SU-DHL-6 (cell line): Measurements from ENCODE around the gene ERC1.

Experiments used
- H2AFZ ChIP-seq: fragments of 200-600 bp; sonication (generic); 2 replicates; pipeline ENCODE4 v1.6.1; 2014; ENCODE audit warnings: low read depth, mild to moderate bottlenecking, moderate library complexity, mixed read lengths, antibody characterized with exemption, low read length; ENCODE audit not compliant: severe bottlenecking
- H3F3A ChIP-seq: fragments of 200-600 bp; shearing (Covaris generic); 2 replicates; pipeline ENCODE4 v1.6.0; 2016; ENCODE audit warnings: antibody characterized with exemption, mild to moderate bottlenecking; ENCODE audit not compliant: insufficient read depth
- H3K27ac ChIP-seq: fragments of 200-600 bp; sonication (generic); 2 replicates; pipeline ENCODE4 v1.5.1; 2016; ENCODE audit warnings: low read depth, mild to moderate bottlenecking, low read length, moderate library complexity, mixed read lengths
- H3K27me3 ChIP-seq: fragments of 200-600 bp; sonication (generic), shearing (Covaris generic); 2 replicates; pipeline ENCODE4 v1.6.0; 2014; ENCODE audit warnings: mild to moderate bottlenecking, low read length
- H3K36me3 ChIP-seq: fragments of 200-600 bp; sonication (generic); 2 replicates; pipeline ENCODE4 v1.6.1; 2014; ENCODE audit warnings: mild to moderate bottlenecking, low read length, mixed read lengths
- H3K4me2 ChIP-seq: fragments of 300-600, 200-600 bp; shearing (Covaris generic), sonication (generic); 2 replicates; pipeline ENCODE4 v1.6.0; 2014; ENCODE audit warnings: low read length, low read depth, mild to moderate bottlenecking; ENCODE audit not compliant: poor library complexity, severe bottlenecking
- H3K4me3 ChIP-seq: fragments of 200-600 bp; sonication (generic); 2 replicates; pipeline ENCODE4 v1.5.1; 2014; ENCODE audit warnings: antibody characterized with exemption, low read length, mild to moderate bottlenecking, mixed read lengths; ENCODE audit not compliant: insufficient read depth, poor library complexity, severe bottlenecking
- H3K79me2 ChIP-seq: fragments of 200-600 bp; sonication (generic); 2 replicates; pipeline ENCODE4 v1.6.1; 2014; ENCODE audit warnings: mild to moderate bottlenecking, low read length, moderate library complexity; ENCODE audit not compliant: insufficient read depth
- H3K9ac ChIP-seq: fragments of 200-600 bp; sonication (generic); 2 replicates; pipeline ENCODE4 v1.7.0; 2014; ENCODE audit warnings: mild to moderate bottlenecking, low read length
- H3K9me2 ChIP-seq: fragments of 200-600 bp; sonication (generic); replicated peaks from 2 replicates; pipeline ENCODE4 v1.6.1; 2014; ENCODE audit warnings: low read length; ENCODE audit not compliant: insufficient read depth
- H3K9me3 ChIP-seq: fragments of 200-600 bp; sonication (generic); 2 replicates; pipeline ENCODE4 v1.6.1; 2014; ENCODE audit warnings: low read length, mixed read lengths; ENCODE audit not compliant: insufficient read depth
- H4K20me1 ChIP-seq: fragments of 200-600 bp; sonication (generic); 2 replicates; pipeline ENCODE4 v1.6.1; 2014; ENCODE audit warnings: low read depth, mild to moderate bottlenecking, antibody characterized with exemption, low read length, moderate library complexity, mixed read lengths
- EZH2phosphoT487 ChIP-seq: fragments of 200-600 bp; sonication (generic), shearing (Covaris generic); conservative IDR thresholded peaks from 2 replicates; pipeline ENCODE4 v1.6.1; 2018; ENCODE audit warnings: mild to moderate bottlenecking, antibody characterized with exemption, low read length, moderate library complexity, mixed read lengths
- TF ChIP-seq, protein P1 (sequence below): fragments of 200-600 bp; sonication (generic); IDR thresholded peaks from one replicate; pipeline ENCODE4 v1.5.1; 2017; ENCODE audit warnings: antibody characterized with exemption, mild to moderate bottlenecking, low read length, moderate library complexity; ENCODE audit not compliant: insufficient read depth, poor library complexity, severe bottlenecking

ERC1 gene

DNA sequence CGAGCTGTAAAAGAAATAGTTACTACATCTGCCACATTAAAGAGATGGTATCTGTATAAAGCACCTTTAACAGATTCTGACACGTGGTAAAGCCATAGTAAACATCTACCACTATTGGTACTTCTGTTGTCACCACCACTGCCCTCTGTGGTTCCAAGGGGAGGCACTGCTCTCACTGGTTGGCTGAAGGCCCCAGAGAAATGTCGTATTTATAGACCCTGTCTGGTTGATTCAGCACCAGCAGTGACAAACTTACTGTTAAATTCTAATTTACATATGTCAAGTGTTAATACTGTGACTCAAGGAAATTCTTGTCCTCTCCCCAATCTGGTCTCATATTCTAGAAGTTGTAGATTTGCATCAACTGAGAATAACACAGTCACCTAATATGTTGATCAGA lies 281.1 kb downstream of the ERC1 start:
- Histone ChIP-seq H3K79me2 (no peaks in the 10 kb centered on the region), H3K4me3 (no peak overlapping the region), H3K27me3 (no peaks in the 10 kb centered on the region), H3F3A (no peaks in the 10 kb centered on the region), H3K9me2 (no peaks in the 10 kb centered on the region), H3K9ac (no peak overlapping the region), H2AFZ (no peak overlapping the region), H3K9me3 (no peaks in the 10 kb centered on the region), H4K20me1 (no peaks in the 10 kb centered on the region), H3K27ac (no peak overlapping the region), H3K4me2 (no peak overlapping the region), H3K36me3 (no peaks in the 10 kb centered on the region)
- TF ChIP-seq, protein P1, sequence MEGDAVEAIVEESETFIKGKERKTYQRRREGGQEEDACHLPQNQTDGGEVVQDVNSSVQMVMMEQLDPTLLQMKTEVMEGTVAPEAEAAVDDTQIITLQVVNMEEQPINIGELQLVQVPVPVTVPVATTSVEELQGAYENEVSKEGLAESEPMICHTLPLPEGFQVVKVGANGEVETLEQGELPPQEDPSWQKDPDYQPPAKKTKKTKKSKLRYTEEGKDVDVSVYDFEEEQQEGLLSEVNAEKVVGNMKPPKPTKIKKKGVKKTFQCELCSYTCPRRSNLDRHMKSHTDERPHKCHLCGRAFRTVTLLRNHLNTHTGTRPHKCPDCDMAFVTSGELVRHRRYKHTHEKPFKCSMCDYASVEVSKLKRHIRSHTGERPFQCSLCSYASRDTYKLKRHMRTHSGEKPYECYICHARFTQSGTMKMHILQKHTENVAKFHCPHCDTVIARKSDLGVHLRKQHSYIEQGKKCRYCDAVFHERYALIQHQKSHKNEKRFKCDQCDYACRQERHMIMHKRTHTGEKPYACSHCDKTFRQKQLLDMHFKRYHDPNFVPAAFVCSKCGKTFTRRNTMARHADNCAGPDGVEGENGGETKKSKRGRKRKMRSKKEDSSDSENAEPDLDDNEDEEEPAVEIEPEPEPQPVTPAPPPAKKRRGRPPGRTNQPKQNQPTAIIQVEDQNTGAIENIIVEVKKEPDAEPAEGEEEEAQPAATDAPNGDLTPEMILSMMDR, result no peak
- TF ChIP-seq EZH2phosphoT487, result no peak

- Histone ChIP-seq H3K4me3 (no peak overlapping the region), H3K9me2 (no peaks in the 10 kb centered on the region), H3K9ac (no peak overlapping the region), H3K79me2 (no peaks in the 10 kb centered on the region), H3K9me3 (no peaks in the 10 kb centered on the region), H3K36me3 (no peaks in the 10 kb centered on the region), H4K20me1 (no peaks in the 10 kb centered on the region), H3F3A (no peaks in the 10 kb centered on the region), H3K27me3 (no peaks in the 10 kb centered on the region), H2AFZ (no peak overlapping the region), H3K27ac (no peak overlapping the region), H3K4me2 (no peak overlapping the region)
- TF ChIP-seq, protein P1, result no peak
- TF ChIP-seq EZH2phosphoT487, result no peak
These were observed 282.0 kb downstream of the ERC1 start for GRCh38 chr12:1273051-1273450.

GRCh38 chr12:1277905-1278304 lies 286.9 kb downstream of the ERC1 start:
- no peak overlapping the region for H3K9ac ChIP-seq
- H4K20me1 ChIP-seq, result no peaks in the 10 kb centered on the region
- H3F3A ChIP-seq, result no peaks in the 10 kb centered on the region
- no peak overlapping the region for H3K4me3 ChIP-seq
- H3K79me2 ChIP-seq, result no peaks in the 10 kb centered on the region
- no peaks in the 10 kb centered on the region for H3K36me3 ChIP-seq
- no peaks in the 10 kb centered on the region for H3K27me3 ChIP-seq
- no peak overlapping the region for H2AFZ ChIP-seq
- no peak overlapping the region for H3K27ac ChIP-seq
- H3K4me2 ChIP-seq, result no peak overlapping the region
- TF ChIP-seq, protein P1, result no peak
- TF ChIP-seq EZH2phosphoT487, result no peak
- H3K9me2 ChIP-seq, result no peaks in the 10 kb centered on the region
- no peaks in the 10 kb centered on the region for H3K9me3 ChIP-seq
